GM12878 (cell line): Measurements from ENCODE around the gene CDC42BPA. TPM values are rescaled to one million over a fixed set of nuclear protein-coding genes. Genes with fewer than 3 reads are reported as not detected.

Experiments
- ATAC-seq: fragments of 200-7000 bp; cut with Tn5 transposase; 3 replicates; pipeline ENCODE4 v1.9.1; 2020; ENCODE audit warnings: mild to moderate bottlenecking, moderate library complexity
- BruUV-seq: library from RNA; stranded (reverse); fragments of 400-500 nt; replicated peaks from 2 replicates; lab custom pipeline; 2021; lab: Mats Ljungman, UMichigan
- CTCF ChIA-PET: fragments of 300-600 bp; sonication (Branson Sonifier 250); formaldehyde crosslinking; extraction: SDS; loops from one replicate; lab custom pipeline; 2021; ENCODE audit warnings: inconsistent platforms; lab: Yijun Ruan, JAX
- POLR2A ChIA-PET: fragments of 350-600 bp; formaldehyde crosslinking; extraction: SDS; loops from one replicate; lab custom pipeline; 2021; ENCODE audit warnings: inconsistent platforms; lab: Charles Lee
- RAD21 ChIA-PET: fragments of 300-600 bp; sonication (Branson Sonifier 250); formaldehyde crosslinking; loops from one replicate; lab custom pipeline; 2023; ENCODE audit warnings: antibody characterized with exemption; ENCODE audit not compliant: unreplicated experiment; lab: Charles Lee
- SMC1A ChIA-PET: fragments of 300-600 bp; sonication (Branson Sonifier 250); formaldehyde crosslinking; loops from one replicate; lab custom pipeline; 2023; ENCODE audit not compliant: unreplicated experiment, uncharacterized antibody; lab: Charles Lee
- DNase-seq: peaks from one replicate; pipeline ENCODE4 v3.0.0-alpha.2; 2011; ENCODE audit warnings: low read depth, low spot score
- FAIRE-seq: peaks from 3 replicates; lab custom pipeline; 2011; peaks lifted over from hg19 to GRCh38; lab: Jason Lieb, UNC
- H2AFZ ChIP-seq: 2 replicates; pipeline ENCODE4 v1.6.0; 2011; ENCODE audit warnings: low read depth, low read length, control low read depth; ENCODE audit not compliant: control insufficient read depth
- H3K27ac ChIP-seq: 2 replicates; pipeline ENCODE4 v1.5.1; 2011; ENCODE audit warnings: control low read depth; ENCODE audit not compliant: control insufficient read depth, insufficient read depth
- H3K27me3 ChIP-seq, 2 experiments: replicated peaks in 1 of 2; 2 replicates each; pipeline versions ENCODE4 v1.6.0 to v1.6.1; 2011; ENCODE audit warnings: low read length in 1 of 2; ENCODE audit not compliant: control insufficient read depth in 2 of 2, insufficient read depth in 2 of 2
- H3K36me3 ChIP-seq, 2 experiments: 2 replicates each; pipeline ENCODE4 v1.5.1; 2011; ENCODE audit warnings: low read length in 1 of 2; ENCODE audit not compliant: control insufficient read depth in 2 of 2, insufficient read depth in 2 of 2
- H3K4me1 ChIP-seq: 2 replicates; pipeline ENCODE4 v1.6.1; 2011; ENCODE audit warnings: mild to moderate bottlenecking, low read length, moderate library complexity, mixed read lengths; ENCODE audit not compliant: control insufficient read depth, insufficient read depth
- H3K4me2 ChIP-seq: 2 replicates; pipeline ENCODE4 v1.6.0; 2011; ENCODE audit warnings: control low read depth; ENCODE audit not compliant: control insufficient read depth, insufficient read depth
- H3K4me3 ChIP-seq: fragments of 200-600 bp; sonication (generic); 2 replicates; pipeline ENCODE4 v1.5.1; 2016
- H3K79me2 ChIP-seq: 2 replicates; pipeline ENCODE4 v1.6.0; 2011; ENCODE audit warnings: low read length; ENCODE audit not compliant: control insufficient read depth, insufficient read depth
- H3K9ac ChIP-seq: 2 replicates; pipeline ENCODE4 v1.8.0; 2011; ENCODE audit warnings: low read length, control low read depth, mixed read lengths; ENCODE audit not compliant: control insufficient read depth, insufficient read depth
- H3K9me3 ChIP-seq: replicated peaks from 3 replicates; pipeline ENCODE4 v1.5.1; 2011; ENCODE audit warnings: mild to moderate bottlenecking, low read length; ENCODE audit not compliant: control insufficient read depth, insufficient read depth
- H4K20me1 ChIP-seq: 2 replicates; pipeline ENCODE4 v1.6.0; 2011; ENCODE audit not compliant: control insufficient read depth, insufficient read depth
- BACH1 ChIP-seq: fragments of 450-650 bp; IDR thresholded peaks from 2 replicates; pipeline ENCODE4 v1.6.1; 2017; ENCODE audit warnings: mild to moderate bottlenecking, borderline replicate concordance
- MYB ChIP-seq: fragments of 150-350 bp; IDR thresholded peaks from 2 replicates; pipeline ENCODE4 v1.6.1; 2014; ENCODE audit warnings: mild to moderate bottlenecking, low read depth, low read length, borderline replicate concordance
- ZNF274 ChIP-seq: IDR thresholded peaks from one replicate; pipeline ENCODE4 v1.8.0; 2011; ENCODE audit not compliant: insufficient read length, insufficient read depth
- WGBS: methylation state at CpG from one replicate; pipeline ENCODE4 v1.1.6; 2016; ENCODE audit warnings: low lambda C conversion rate; ENCODE audit not compliant: insufficient replicate concordance, insufficient coverage; ENCODE audit errors: missing lambda C conversion rate; 5-methylcytosine and 5-hydroxymethylcytosine counted together
- in situ Hi-C: fragments of 300-500 bp; cut with MboI; formaldehyde crosslinking; loops from 9 replicates; pipeline ENCODE4 v1.14.3; 2018; ENCODE audit warnings: mixed read lengths
- intact Hi-C: fragments of 100-400 bp; cut with micrococcal nuclease; formaldehyde crosslinking; loops from one replicate; pipeline ENCODE4 v1.14.2; 2022; ENCODE audit not compliant: unreplicated experiment
- polyA plus RNA-seq, 11 experiments: library from polyadenylated mRNA; depleted of rRNA in 4 of 11; unstranded in 6 of 11; stranded (reverse) in 5 of 11; fragments of >200 nt; fragmentation: Nextera tagmentation in 4 of 11; fragmentation: Illumina TruSeq in 1 of 11; extraction: Ambion mirVana in 4 of 11; extraction: Trizol in 1 of 11; gene quantifications; 1 replicate in 1 of 11; 2 replicates in 10 of 11; pipeline versions ENCODE4 v1.2.1 to v1.2.3, GENCODE V29; 2011 to 2016; ENCODE audit warnings: inconsistent platforms in 2 of 11, missing spikeins in 2 of 11, low read depth in 1 of 11
- total RNA-seq, 4 experiments: library from RNA; depleted of rRNA in 3 of 4; stranded (reverse); fragments of >200 nt in 3 of 4; fragmentation: Illumina TruSeq in 1 of 4; extraction: Trizol in 1 of 4; gene quantifications; 2 replicates each; pipeline versions ENCODE4 v1.2.1 to v1.2.3, GENCODE V29; 2013 to 2021
- TF ChIP-seq, protein P1 (sequence below): fragments of 450-650 bp; formaldehyde crosslinking; IDR thresholded peaks from 2 replicates; pipeline ENCODE4 v1.5.0; 2022; ENCODE audit warnings: mild to moderate bottlenecking, missing genetic modification characterization

The CDC42BPA gene
- total and polyA plus RNA-seq, 10 of the 15 experiments (the other 5 are each of a cell fraction or from before 2014, with no cell fraction given): 0.02 to 0.52 (median 0.10) TPM

DNA sequence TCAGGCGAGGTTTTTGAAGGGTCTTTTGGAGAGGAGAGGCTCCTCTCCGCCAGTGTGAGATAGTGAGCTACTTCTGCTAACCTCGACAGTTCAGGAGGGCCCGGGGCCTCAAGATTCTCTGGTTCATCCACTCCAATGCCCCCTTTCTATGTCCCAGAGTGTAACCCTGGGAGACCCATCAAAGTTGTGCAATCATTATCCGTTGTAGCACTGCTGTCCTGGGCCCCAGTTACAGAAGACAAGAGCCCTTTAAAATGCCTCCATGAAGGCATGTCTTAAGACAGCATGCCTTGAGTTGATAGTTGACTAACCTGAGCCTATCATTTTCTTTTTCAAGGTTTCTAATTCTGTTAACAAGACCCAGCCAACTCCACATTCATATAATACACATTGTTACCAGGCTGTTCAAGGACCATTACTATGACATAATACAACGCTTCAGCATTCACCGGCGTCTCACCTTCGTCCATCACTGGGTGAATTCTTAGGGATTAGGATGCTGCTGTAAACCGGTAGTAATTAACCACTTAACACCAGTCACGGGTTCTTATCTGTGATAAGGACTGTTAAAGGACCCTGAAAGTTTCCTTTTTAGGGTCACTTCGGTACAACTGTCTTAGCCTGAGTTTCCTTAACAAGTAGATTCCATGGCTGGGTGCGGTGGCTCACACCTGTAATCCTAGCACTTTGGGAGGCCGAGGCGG is 37.4 kb upstream of the CDC42BPA start:
- H3K4me1 ChIP-seq: no peaks in the 10 kb centered on the region
- TF ChIP-seq ZNF274 (no peak), MYB (no peak), BACH1 (no peak)
- TF ChIP-seq, protein P1, sequence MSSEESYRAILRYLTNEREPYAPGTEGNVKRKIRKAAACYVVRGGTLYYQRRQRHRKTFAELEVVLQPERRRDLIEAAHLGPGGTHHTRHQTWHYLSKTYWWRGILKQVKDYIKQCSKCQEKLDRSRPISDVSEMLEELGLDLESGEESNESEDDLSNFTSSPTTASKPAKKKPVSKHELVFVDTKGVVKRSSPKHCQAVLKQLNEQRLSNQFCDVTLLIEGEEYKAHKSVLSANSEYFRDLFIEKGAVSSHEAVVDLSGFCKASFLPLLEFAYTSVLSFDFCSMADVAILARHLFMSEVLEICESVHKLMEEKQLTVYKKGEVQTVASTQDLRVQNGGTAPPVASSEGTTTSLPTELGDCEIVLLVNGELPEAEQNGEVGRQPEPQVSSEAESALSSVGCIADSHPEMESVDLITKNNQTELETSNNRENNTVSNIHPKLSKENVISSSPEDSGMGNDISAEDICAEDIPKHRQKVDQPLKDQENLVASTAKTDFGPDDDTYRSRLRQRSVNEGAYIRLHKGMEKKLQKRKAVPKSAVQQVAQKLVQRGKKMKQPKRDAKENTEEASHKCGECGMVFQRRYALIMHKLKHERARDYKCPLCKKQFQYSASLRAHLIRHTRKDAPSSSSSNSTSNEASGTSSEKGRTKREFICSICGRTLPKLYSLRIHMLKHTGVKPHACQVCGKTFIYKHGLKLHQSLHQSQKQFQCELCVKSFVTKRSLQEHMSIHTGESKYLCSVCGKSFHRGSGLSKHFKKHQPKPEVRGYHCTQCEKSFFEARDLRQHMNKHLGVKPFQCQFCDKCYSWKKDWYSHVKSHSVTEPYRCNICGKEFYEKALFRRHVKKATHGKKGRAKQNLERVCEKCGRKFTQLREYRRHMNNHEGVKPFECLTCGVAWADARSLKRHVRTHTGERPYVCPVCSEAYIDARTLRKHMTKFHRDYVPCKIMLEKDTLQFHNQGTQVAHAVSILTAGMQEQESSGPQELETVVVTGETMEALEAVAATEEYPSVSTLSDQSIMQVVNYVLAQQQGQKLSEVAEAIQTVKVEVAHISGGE (CRISPR knock-in tag): no peak
- H3K79me2 ChIP-seq: no peaks in the 10 kb centered on the region
- intact Hi-C loops (no loop called here), in situ Hi-C loops (no loop called here)
- SMC1A ChIA-PET: no interaction called here
- DNase-seq (no peak), FAIRE-seq (no peak), ATAC-seq (no peak)
- no peak overlapping the region for H3K4me2 ChIP-seq
- H2AFZ ChIP-seq: no peak overlapping the region
- no peak overlapping the region for H3K4me3 ChIP-seq
- no peaks in the 10 kb centered on the region for H3K9me3 ChIP-seq
- no TSS peak for BruUV-seq
- H3K36me3 ChIP-seq: no peaks in the 10 kb centered on the region
- POLR2A ChIA-PET: no interaction called here
- no peak overlapping the region for H3K27ac ChIP-seq
- WGBS: 40% methylated on average over 15 of the region's 15 CpGs
- no peaks in the 10 kb centered on the region for H4K20me1 ChIP-seq
- no peak overlapping the region for H3K9ac ChIP-seq
- RAD21 ChIA-PET: no interaction called here
- CTCF ChIA-PET: no interaction called here
- no peaks in the 10 kb centered on the region for H3K27me3 ChIP-seq
